IPS-18c (cell line): ENCODE measurements around the gene TAS2R41.
"Not testable (repeated sequence)": the region's sequence is repeated elsewhere in the genome, so short reads cannot be mapped to it uniquely, and the experiment has no call there.

ENCODE experiments used
- H3K4me3 ChIP-seq: 2 replicates; pipeline ENCODE4 v1.7.0; 2013; ENCODE audit warnings: low read depth, mild to moderate bottlenecking, low read length, moderate library complexity; ENCODE audit not compliant: insufficient read depth
- H3K9me3 ChIP-seq: one replicate; pipeline ENCODE4 v1.6.1; 2013; ENCODE audit warnings: mild to moderate bottlenecking, low read length, moderate library complexity; ENCODE audit not compliant: control insufficient read depth, insufficient read depth

Gene TAS2R41

DNA sequence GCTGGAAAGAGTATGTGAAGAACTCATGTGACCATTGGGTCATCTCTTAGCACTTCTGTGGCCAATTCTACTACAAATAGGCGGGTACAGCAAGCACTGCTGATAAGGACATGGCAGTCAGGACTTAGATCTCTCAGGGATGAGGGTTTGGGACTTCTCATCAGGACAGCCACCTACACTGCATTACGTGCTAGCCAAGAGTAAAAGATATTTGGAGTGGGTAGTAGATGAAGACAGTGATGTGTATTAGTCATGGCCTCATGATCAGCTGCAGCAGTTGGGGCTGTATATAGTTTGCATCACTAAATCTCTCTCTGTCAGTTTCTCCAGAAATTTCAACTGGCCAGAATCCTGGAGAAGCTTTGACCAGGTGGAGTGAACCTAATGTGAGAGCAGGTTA is 25.2 kb upstream of the TAS2R41 start:
- no peak overlapping the region for H3K4me3 ChIP-seq
- H3K9me3 ChIP-seq, result no peaks in the 10 kb centered on the region

DNA sequence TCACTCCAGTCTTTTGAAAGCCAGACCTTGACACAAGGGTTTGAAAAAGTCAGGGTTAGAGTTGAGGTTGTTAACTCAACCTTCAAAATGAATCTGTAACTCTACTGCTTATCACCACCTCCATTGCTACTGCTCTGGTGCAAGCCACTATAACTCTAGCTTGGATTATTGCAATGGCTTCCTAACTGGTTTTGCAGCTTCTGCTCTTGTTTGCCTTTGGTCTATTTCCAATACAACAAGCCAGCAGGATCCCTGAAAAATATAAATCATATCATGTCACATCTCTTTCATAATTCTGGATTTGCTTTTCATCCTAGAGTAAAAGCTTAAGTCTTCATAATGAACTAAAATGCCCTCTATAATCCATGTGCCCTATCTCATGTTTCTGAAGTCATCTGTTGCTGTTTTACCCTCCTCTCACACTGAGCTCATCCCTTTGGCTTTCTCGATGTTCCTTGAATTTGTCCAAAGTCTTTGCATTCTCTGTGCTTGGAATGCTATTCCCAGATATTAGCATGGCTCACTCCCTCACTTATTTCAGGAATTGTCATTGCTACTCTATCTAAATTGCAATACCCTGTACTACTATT is 23.5 kb upstream of the TAS2R41 start:
- no peaks in the 10 kb centered on the region for H3K9me3 ChIP-seq
- H3K4me3 ChIP-seq, result no peak overlapping the region

DNA sequence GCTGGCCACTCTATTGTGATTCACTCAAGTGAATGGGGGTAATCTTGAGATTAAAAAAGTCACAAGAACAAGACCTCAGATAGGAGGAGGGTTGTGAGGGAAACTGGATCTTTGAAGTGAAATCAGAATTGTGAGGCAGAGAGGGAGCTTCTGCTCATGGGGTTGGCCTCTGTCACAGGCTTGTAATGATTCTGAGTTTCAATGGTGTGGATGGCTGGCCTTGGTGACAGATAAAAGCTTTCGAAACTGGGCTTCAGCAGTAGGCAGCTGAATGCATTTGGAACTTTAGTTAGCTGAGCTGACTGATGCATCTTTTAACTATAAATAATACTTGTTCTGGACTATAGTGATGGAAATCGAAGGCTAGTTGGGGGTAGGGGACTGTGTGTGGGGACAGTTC is 22.2 kb upstream of the TAS2R41 start:
- Histone ChIP-seq H3K4me3 (no peak overlapping the region), H3K9me3 (no peaks in the 10 kb centered on the region)

DNA sequence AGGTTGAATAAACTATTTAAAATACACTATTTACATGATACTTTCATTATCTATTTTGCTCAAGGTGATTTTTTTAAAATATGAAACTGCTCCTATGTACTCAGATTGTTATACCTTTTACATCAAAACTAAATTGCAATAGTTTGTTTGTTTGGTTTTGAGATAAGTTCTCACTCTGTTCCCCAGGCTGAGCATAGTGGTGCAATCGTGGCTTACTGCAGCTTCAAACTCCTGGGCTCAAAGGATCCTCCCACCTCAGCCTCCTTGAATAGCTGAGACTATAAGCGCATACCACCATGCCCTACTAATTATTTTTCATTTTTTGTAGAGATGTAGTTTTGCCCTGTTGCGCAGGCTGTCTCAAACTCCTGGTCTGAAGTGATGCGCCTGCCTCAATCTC is 21.7 kb upstream of the TAS2R41 start:
- Histone ChIP-seq H3K9me3 (no peaks in the 10 kb centered on the region), H3K4me3 (no peak overlapping the region)

DNA sequence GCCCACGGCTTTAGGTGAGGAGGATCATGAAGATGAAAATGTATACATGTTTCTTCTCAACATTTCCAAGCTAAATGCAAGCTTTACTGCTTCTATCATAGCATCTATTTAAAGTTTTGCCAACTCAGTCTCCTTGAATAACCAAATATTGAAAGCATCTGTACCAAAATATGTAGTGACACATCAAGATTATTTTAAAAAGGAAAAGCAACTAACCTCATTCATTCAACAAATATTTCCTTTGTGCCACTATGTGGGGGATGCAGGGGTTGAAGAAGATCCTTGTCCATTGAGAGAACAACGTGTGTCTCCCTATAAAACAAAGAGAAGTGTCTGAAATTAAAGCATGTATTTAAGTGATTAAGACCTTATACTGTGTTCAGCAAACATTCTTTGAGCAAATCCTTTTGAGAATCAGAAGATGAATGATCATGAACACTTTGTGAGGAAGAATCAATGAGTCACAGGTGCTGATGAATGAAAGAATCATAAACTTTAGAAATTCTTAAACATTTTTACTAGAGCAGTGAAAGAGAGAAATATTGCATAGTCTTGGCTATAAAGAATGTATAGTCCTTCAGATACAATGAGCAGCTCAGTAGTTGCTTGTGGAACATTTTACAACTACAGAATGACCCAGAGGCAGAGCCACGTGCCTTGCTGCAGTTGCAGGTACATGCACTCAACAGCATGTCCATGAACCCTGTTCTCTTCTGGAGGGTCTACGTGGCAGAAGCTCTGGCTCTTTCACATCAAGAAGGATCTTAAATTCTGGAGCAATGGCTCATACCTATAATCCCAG is 20.5 kb upstream of the TAS2R41 start:
- Histone ChIP-seq H3K9me3 (no peaks in the 10 kb centered on the region), H3K4me3 (no peak overlapping the region)

DNA sequence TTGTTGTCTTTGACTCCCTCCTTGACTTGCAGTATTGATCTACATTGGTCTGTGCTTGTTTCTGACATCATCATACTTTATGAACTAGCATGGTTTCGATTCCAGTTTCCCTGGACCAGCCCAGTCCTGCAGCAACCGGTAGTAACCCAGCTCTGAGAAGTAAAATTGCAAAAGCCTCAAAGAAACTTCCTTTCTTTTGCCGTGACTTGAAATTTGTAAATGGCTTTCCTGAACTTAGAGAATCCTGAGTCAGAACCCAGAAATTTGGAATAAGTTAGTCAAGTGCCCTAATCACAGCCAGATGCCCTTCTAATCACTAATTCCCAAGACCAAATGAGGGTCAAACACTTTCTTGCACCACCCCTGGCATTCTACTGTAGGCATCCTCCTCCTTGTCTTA is 19.4 kb upstream of the TAS2R41 start:
- H3K4me3 ChIP-seq, result no peak overlapping the region
- H3K9me3 ChIP-seq, result peaks cover 2% of the 10 kb centered on the region

DNA sequence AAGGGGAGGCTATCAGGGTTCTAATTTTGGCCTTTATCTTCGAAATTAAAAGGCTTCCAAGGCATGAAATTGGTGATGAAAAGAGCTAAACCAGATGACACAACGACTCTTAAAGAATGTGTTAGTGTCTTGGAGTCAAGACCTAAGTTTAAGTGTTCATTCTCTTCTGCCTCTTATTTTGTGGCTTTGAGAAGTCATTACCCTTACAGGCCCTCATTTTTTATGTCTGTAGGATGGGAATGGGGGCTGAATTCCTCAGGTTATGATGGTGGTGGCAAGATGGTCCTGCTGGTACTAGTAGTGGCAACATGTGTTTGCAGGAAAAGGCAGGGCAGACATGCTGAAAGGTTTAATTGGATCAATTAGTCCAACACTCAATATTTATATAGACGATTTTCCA is 19.0 kb upstream of the TAS2R41 start:
- no peak overlapping the region for H3K4me3 ChIP-seq
- peaks cover 2% of the 10 kb centered on the region for H3K9me3 ChIP-seq

DNA sequence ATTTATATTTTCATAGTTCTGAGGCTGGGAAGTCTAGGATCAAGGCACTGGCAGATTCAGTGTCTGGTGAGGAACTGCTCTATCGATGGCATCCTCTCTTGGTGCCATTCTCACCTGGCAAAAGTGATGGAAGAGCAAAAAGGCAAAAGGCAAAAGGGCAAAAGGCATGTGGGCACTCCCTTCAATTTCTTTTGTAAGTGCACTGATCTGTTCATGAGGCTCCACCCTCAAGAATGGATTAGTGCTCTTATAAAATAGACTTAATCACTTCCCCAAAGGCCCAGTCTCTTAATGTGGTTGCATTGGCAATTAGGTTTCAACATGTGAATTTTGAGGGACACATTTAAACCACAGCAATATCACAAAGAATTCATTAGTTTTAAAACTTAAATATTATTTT is 18.3 kb upstream of the TAS2R41 start:
- Histone ChIP-seq H3K4me3 (no peak overlapping the region), H3K9me3 (peaks cover 2% of the 10 kb centered on the region)

DNA sequence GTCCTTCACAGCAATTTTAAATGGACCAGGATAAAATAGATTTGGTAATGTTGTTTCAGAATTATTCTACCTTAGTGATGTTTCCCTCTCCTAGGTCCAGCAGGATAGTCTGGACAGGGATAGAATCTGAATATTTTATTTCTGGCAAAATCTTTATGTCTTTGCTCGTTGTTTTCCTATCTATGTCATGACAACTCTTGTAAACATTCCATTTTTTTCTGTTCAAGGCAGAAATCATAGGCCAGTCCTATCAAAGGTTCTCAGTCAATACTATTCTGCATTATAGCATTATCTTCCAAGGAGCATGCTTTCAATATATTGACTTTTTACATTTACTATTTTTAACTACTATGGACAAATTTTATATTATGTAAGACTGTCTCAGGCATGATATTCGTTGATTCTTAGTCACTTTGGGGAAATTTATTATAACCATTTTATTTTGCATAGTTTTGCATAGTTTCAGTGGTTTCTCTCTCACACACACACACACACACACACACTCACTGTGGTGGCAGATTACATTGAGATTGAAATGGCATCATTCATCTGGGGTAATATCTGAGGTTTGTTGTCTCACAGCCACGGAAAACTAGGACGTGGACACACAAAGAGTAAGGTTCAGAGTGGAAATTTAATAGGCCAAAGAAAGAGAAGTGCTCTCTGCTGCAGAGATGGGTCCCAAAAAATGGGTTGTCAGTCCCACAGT is 17.2 kb upstream of the TAS2R41 start:
- peaks cover 2% of the 10 kb centered on the region for H3K9me3 ChIP-seq
- no peak overlapping the region for H3K4me3 ChIP-seq

DNA sequence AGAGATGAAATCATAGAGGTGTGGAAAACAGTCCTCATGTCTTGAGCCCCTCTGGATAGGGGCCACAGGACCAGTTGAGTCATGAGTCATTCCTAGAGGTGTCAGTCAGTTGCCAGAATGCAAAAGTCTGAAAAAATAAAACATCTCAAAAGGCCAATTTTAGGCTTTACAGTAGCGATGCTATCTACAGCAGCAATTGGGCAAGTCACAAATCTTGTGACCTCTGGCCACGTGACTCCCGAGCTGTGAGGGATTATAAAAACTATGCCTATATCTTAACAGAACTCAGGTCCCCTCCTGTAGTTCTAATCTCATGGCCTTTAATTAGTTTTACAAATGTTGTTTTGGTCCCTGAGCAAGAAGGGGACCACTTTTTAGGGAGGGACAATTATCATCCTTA is 15.6 kb upstream of the TAS2R41 start:
- Histone ChIP-seq H3K4me3 (no peak overlapping the region), H3K9me3 (peaks cover 2% of the 10 kb centered on the region)

DNA sequence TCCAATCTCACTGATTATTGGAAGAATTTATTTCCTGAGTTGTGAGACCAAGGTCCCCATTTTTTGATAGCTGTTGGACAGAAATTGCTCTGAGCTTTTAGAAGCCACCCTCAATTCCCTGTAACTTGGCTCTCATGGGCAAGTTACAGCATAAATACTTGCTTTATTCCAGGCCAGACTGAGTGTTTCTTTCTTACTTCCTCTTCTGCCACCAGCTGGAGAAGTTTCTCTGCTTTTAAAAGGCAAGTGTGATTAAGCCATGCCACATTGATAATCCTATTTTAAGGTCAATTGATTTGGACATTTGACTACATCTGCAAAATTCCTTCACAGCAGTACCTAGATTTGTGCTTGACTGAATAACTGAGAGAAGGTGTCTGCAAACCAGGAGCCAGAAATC is 14.1 kb upstream of the TAS2R41 start:
- Histone ChIP-seq H3K4me3 (no peak overlapping the region), H3K9me3 (peaks cover 2% of the 10 kb centered on the region)

DNA sequence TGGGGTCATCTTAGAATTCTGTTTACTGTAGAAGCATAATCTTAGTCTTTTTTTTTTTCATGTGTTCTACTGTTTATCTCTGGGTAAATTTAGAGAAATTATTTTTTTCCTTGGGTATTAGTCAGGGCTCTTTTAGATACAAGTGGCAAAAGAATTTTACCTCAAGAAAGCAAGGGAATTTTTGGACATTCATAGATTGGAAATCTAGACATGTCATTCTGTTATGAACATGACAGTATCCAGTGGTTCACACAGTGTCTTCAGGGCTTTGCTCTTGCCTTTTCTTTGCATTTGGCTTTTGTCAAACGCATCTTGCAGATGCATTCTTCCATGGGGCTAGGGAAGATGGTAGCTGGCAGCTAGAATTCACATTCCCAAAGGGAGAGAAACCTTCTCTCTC is 13.7 kb upstream of the TAS2R41 start:
- no peak overlapping the region for H3K4me3 ChIP-seq

DNA sequence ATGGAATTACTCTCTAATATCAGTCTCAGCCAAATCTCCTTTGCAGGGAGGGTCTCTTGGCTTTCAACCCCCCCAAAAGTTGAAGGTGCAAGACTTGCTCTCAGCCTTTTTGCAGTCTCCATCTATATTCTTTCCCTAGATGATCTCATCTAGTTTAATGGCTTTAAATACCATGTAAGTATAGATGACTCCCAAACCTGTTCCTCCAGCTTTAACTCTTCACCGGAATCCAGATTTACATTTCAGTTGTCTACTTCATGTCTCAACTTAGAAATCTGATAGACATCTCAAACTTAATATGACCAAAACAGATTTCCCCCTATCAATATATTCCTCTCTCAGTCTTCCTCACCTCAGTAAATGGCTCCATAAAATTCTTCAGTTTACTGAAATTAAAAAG is 9.9 kb upstream of the TAS2R41 start:
- Histone ChIP-seq H3K9me3 (peaks cover 2% of the 10 kb centered on the region), H3K4me3 (no peak overlapping the region)

More for the DNA sequence above, 13.7 kb upstream of the TAS2R41 start:
- peaks cover 2% of the 10 kb centered on the region for H3K9me3 ChIP-seq

DNA sequence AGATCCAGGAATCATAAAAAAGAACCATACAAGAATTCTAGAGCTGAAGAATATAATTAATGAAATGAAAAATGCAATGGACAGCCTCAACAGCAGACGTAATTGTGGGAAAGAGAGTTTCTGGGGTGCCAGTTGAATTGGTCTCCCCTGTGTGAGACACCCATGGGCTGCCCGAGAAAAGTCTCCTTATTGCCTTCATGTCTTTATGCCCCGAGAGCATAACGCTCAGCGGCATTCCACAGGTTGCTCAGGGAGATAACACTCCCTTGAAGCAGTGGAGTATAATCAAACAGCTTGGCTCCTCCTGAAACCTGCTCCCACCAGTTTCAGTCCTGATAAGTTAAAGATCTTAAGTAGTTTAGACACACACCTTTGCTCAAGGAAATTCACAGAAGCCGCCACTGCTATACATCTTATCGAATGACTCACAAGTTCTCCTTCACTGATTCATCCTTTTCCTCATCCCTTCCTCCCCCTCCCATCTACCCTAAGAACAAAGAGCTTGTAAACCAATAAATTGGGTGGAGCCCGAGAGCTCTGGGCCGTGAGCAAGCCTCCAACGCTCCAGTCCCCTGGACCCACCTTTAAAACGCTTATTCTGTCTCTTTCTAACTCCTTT is 5.5 kb upstream of the TAS2R41 start:
- not testable (repeated sequence) for H3K4me3 ChIP-seq, H3K9me3 ChIP-seq

DNA sequence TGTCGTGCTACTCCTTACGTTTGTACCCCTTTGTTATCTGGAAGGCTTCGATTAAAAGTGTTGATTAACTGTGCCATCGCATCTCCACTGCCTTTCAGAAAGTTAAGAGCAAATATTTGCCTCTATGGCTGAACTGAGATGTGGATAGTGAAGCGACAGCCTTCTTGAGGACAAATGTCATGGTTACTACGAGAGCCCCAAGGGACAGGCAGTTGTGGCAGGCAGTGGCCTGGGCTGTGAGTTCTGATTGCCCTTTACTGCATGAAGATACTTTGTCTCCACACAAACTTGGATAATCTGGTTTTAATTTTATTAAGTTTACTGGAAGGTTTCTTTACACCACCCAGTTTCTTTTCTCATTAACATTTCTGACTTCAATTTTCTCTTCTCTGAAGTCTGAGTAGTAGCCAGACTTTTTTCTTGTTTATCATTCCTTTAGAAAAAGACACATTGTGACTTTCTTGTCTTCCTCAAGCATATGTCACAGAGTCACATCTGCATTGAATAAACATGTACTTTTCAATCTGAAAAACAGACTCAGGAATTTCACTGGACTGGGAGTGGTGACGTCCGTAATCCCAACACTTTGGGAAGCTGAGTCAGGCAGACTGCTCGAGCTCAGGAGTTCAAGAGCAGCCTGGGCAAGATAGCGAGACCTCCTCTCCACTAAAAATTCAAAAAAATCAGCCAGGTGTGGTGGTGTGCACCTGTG is 1.5 kb downstream of the TAS2R41 start:
- no peaks in the 10 kb centered on the region for H3K9me3 ChIP-seq
- no peak overlapping the region for H3K4me3 ChIP-seq

DNA sequence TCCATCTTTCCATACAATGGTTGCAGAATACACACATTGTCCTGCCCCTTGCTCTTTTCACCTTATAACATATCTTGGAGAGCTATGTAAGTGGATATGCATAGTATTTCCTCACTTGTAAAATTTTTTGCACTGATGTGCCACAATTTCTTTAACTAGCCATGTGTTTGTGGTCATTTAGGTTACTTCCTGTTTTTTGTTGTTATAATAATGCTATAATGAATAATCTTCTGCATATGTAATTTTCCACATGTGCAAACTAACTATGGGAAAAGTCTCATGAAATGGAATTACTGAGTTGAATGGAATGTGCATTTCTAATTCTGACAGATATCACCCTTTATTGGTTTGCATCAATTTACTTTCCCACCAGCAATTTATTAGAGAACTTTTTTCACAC is 2.8 kb downstream of the TAS2R41 start:
- no peak overlapping the region for H3K4me3 ChIP-seq

DNA sequence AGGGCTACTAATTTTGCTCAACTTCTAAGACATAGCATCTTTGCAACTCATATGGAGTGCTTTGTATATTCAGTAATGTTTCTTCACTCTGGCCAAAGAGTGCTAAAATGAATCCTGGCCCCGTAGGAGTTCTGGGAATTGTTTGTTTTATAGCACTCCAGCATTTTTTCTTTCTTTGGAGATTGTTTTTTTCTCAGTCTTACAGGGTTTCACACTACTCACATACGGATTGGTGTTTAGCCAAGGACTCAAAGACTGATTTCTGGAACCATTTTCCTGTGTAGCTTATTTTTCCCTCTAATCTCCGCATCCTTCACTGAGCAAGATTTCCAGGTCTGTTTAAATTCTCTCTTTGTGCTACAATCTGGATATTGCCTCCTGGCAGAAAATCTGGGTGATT is 6.4 kb downstream of the TAS2R41 start:
- H3K4me3 ChIP-seq, result no peak overlapping the region
- H3K9me3 ChIP-seq, result no peaks in the 10 kb centered on the region

More for the DNA sequence above, 2.8 kb downstream of the TAS2R41 start:
- no peaks in the 10 kb centered on the region for H3K9me3 ChIP-seq
